IPS DF 6.9 (cell line): ENCODE measurements around the gene NID2.

Experiments used
- DNase-seq: peaks from one replicate; pipeline ENCODE4 v3.0.0-alpha.2; 2013; ENCODE audit warnings: low read depth, low spot score
- H3K27ac ChIP-seq: one replicate; pipeline ENCODE4 v1.5.1; 2013; ENCODE audit warnings: low read length, control low read depth
- H3K27me3 ChIP-seq: 2 replicates; pipeline ENCODE4 v1.6.1; 2013; ENCODE audit warnings: mild to moderate bottlenecking, low read length; ENCODE audit not compliant: control insufficient read depth, insufficient read depth
- H3K36me3 ChIP-seq: 2 replicates; pipeline ENCODE4 v1.6.1; 2013; ENCODE audit warnings: low read length; ENCODE audit not compliant: control insufficient read depth, insufficient read depth
- H3K4me1 ChIP-seq: 2 replicates; pipeline ENCODE4 v1.6.1; 2013; ENCODE audit warnings: low read length; ENCODE audit not compliant: control insufficient read depth, insufficient read depth
- H3K4me3 ChIP-seq: 2 replicates; pipeline ENCODE4 v1.5.1; 2013; ENCODE audit warnings: mild to moderate bottlenecking, low read length
- H3K9me3 ChIP-seq: 2 replicates; pipeline ENCODE4 v1.6.1; 2013; ENCODE audit warnings: low read length, inconsistent platforms; ENCODE audit not compliant: control insufficient read depth, insufficient read depth
- WGBS: extraction: QIAGEN DNeasy Blood & Tissue Kit; methylation state at CpG from one replicate; pipeline ENCODE4 v1.1.7; 2013; ENCODE audit warnings: mixed read lengths, missing lambda C conversion rate; ENCODE audit not compliant: insufficient read length, insufficient coverage; 5-methylcytosine and 5-hydroxymethylcytosine counted together

NID2 gene

DNA sequence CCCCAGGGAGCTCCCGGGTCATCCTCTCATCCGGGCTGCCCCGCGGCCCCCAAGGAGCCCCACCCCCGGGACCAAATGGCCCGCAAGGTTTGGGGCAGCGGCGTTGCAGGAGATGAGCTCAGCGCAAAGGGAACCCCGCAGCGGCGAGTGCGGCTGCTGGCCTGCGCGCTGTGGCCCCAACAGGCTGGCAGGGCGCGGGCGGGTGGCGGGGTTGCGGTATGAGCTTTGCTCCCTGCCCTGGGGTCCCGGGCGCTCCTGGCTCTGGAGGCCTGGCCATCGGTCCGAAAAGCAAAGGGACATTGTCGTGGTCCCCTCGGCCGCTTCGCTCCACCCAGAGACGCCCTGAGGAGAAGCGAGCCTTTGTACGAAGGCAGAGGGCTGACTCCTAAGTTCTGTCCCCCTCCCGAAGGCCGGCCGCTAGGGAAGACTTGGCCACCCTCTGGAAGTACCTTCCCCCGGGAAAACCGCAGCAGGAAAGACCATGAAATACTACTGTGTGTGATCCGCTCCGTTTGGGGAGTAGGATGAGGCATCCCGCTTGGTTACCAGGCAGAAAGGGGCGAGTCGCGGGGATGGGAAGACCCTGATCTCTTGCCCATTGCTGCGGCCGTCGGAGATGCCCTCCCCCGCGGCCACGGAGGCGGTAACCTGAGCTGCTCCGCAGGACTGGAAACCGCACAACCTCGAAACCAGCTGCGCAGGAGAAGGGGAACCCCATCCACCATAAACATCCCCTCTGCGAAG lies 620 bp upstream of the NID2 start:
- no peaks in the 10 kb centered on the region for H3K4me1 ChIP-seq
- H3K27me3 ChIP-seq, result peaks cover 15% of the 10 kb centered on the region; the same call in 1 of the 2 replicates
- H3K4me3 ChIP-seq, result peak overlapping the region; percentile 84; the same call in 1 of the 2 replicates
- DNase-seq, result no peak
- H3K27ac ChIP-seq, result no peak overlapping the region
- H3K36me3 ChIP-seq, result no peaks in the 10 kb centered on the region
- WGBS, result no CpG with 5 or more reads among the region's 54 CpGs
- H3K9me3 ChIP-seq, result no peaks in the 10 kb centered on the region

DNA sequence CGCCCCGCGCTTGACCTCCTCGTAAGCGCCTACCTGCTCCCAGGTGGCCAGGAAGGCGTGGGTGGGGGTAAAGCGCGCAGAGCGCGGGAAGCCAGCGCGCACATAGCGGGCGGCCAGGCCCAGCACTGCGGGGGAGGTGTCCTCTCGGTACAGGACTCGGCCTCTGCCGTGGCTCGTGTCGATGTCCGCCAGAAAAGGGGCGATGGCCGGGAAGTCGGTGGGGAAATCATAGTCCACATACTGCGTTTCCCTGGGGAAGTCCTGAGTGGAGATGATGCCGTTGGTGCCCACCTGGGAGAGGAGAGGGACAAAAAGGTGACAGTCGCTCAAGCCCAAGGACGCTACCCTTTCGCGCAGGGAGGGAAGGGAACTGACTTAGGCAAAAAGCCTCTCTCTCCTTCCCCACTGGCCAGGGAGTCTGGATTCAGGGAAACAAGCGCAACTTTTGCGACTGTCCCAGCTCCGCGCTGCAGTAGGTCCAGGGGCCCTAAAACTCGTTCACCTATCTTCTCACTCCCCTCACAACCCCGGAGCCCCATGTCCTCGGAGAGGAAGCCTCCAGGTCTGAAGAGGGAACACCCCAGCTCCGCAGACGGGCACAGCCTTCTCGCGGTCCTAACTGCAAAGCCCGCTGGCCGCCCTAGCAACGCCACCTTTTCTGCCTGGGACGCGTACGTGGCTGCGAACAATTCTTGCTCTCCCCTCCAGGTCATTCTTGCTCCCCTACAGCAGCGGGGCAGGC lies 815 bp downstream of the NID2 start:
- no peak for DNase-seq
- Histone ChIP-seq H3K27ac (no peak overlapping the region), H3K27me3 (peaks cover 15% of the 10 kb centered on the region; the same call in 1 of the 2 replicates), H3K36me3 (no peaks in the 10 kb centered on the region), H3K4me3 (peak overlapping the region; percentile 84; the same call in 1 of the 2 replicates), H3K4me1 (0 out of 2 replicates have a peak, but pooled peaks cover 1% of the 10 kb centered on the region), H3K9me3 (no peaks in the 10 kb centered on the region)
- WGBS, result no CpG with 5 or more reads among the region's 49 CpGs

DNA sequence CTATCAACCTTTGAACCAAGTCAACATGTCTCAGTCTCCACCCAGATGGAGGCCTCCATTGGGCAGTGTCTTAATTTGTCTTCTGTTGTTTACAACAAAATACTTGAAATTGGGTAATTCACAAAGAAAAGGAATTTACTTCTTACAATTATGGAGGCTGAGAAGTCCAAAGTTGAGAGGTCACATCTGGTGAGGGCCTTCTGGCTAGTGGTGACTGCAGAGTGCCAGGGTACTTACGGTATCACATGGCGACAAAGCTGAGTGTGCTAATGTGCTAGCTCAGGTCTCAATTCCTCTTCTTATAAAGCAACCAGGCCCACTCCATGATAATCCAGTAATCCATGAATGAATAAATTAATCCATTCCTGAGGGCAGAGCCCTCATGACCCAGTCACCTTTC lies 4.7 kb downstream of the NID2 start:
- no peak overlapping the region for H3K27ac ChIP-seq
- H3K36me3 ChIP-seq, result no peaks in the 10 kb centered on the region
- WGBS, result no CpG with 5 or more reads among the region's 2 CpGs
- no peak overlapping the region for H3K4me3 ChIP-seq
- 0 out of 2 replicates have a peak, but pooled peaks cover 2% of the 10 kb centered on the region for H3K4me1 ChIP-seq
- DNase-seq, result no peak
- peaks cover 11% of the 10 kb centered on the region; the same call in 1 of the 2 replicates for H3K27me3 ChIP-seq
- H3K9me3 ChIP-seq, result no peaks in the 10 kb centered on the region

DNA sequence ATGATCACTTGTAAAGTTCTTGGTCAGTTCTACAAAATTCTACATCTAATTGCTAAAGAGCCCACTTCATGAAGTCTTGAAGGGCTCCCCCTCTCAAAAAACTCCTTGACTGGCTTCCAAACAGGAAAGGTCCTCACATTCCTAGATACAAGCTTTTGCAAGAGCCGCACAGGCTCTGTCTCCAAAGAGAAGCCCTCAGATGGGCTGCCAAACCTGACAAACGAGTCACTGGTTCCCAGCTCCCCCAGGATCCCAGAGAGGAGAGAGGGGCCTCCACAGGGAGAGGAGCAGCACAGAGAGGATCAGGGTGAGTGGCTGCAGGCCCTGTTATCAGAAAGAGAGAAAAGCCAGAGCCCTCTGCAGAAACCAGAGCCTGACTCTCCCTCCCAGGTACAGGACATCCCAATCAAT lies 5.8 kb downstream of the NID2 start:
- Histone ChIP-seq H3K36me3 (no peaks in the 10 kb centered on the region), H3K27me3 (peaks cover 9% of the 10 kb centered on the region; the same call in 1 of the 2 replicates), H3K9me3 (no peaks in the 10 kb centered on the region), H3K27ac (no peak overlapping the region), H3K4me1 (0 out of 2 replicates have a peak, but pooled peaks cover 2% of the 10 kb centered on the region), H3K4me3 (no peak overlapping the region)
- DNase-seq, result no peak
- no CpG with 5 or more reads among the region's 2 CpGs for WGBS

DNA sequence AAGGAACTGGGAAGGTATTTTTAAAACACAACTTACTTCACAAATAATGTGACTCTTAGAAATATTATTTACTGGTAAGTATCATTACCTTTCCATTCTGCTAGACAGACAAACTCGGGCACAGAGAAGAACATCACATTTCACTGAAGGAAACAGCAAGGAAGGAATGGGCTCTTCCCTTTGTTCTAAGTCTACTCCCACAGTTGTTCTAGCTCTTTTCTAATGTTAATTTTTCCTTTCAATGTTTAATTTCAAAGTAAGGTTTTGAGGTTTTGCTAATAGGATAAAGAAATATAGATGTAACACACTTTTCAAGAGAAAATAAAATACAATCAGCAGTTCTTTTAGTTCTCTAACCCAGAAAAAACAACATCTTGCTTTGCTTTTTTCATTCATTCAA lies 7.0 kb downstream of the NID2 start:
- no peaks in the 10 kb centered on the region for H3K36me3 ChIP-seq
- peaks cover 2% of the 10 kb centered on the region; the same call in 1 of the 2 replicates for H3K27me3 ChIP-seq
- DNase-seq, result no peak
- no peak overlapping the region for H3K4me3 ChIP-seq
- no peaks in the 10 kb centered on the region for H3K9me3 ChIP-seq
- WGBS, result no CpG with 5 or more reads among the region's 1 CpG
- H3K4me1 ChIP-seq, result 0 out of 2 replicates have a peak, but pooled peaks cover 2% of the 10 kb centered on the region
- H3K27ac ChIP-seq, result no peak overlapping the region

DNA sequence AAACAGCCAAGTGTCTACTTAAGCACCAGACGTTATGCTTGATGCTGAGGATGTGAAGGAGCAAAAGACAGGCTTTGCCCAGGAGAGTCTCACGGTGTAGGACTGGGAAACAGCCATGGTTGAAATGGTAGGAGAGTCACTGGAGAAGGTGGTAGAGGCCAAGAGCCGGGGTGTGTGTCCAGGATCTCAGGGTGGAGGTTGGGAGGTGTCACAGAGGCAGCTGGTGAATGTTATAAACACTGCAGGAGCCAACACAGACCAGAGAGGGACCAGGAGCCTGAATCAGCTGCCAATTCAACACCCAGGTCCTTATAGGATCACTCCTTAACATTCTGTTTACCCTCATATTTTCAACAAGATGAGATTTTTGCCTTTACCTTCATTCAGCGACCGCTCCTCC lies 7.5 kb downstream of the NID2 start:
- Histone ChIP-seq H3K27ac (no peak overlapping the region), H3K27me3 (no peaks in the 10 kb centered on the region; the same call in 1 of the 2 replicates), H3K9me3 (no peaks in the 10 kb centered on the region), H3K4me1 (0 out of 2 replicates have a peak, but pooled peaks cover 2% of the 10 kb centered on the region), H3K4me3 (no peak overlapping the region), H3K36me3 (no peaks in the 10 kb centered on the region)
- DNase-seq, result no peak
- no CpG with 5 or more reads among the region's 5 CpGs for WGBS

DNA sequence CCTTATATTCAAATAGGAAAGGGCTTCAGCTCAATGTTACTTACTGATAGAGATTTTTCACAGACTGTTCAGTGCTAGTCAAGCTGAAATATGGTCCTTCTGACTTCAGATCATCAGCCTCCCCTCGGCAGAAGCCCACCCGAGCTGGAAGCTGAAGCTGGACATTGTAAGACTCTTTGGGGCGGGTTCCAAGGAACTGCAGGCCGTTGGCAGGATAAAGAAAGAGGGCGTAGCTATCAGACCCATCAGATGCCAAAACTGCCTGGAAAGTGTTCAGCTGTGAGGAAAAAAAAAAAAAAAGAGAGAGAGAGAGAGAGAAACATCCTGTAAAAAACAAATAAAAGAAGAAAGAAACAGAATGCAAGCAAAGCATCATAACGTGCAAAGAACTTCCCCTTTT lies 8.8 kb downstream of the NID2 start:
- Histone ChIP-seq H3K27ac (no peak overlapping the region), H3K27me3 (no peaks in the 10 kb centered on the region), H3K4me1 (0 out of 2 replicates have a peak, but pooled peaks cover 2% of the 10 kb centered on the region), H3K4me3 (no peak overlapping the region), H3K9me3 (no peaks in the 10 kb centered on the region), H3K36me3 (no peaks in the 10 kb centered on the region)
- no CpG with 5 or more reads among the region's 6 CpGs for WGBS
- DNase-seq, result no peak

DNA sequence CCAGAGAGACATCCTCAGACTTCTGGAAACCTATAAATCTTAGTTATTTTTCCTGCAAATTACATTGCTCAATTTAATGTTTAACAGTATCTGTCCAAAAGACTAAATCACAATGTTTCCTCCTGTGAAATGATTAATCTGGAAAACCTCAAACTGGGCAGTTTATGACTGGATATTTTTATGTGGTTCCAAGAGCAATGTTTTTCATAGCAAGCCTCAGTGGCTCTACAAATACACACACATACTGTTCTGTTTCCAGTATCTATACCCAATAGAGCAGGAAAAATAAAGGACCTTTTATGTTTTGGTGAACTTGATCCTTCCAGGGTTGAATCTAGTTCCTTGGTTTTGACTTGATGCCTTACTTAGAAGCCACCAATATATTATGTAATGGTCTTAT lies 9.2 kb downstream of the NID2 start:
- Histone ChIP-seq H3K4me1 (0 out of 2 replicates have a peak, but pooled peaks cover 2% of the 10 kb centered on the region), H3K9me3 (no peaks in the 10 kb centered on the region), H3K4me3 (no peak overlapping the region), H3K36me3 (no peaks in the 10 kb centered on the region), H3K27me3 (no peaks in the 10 kb centered on the region), H3K27ac (no peak overlapping the region)
- no peak for DNase-seq

DNA sequence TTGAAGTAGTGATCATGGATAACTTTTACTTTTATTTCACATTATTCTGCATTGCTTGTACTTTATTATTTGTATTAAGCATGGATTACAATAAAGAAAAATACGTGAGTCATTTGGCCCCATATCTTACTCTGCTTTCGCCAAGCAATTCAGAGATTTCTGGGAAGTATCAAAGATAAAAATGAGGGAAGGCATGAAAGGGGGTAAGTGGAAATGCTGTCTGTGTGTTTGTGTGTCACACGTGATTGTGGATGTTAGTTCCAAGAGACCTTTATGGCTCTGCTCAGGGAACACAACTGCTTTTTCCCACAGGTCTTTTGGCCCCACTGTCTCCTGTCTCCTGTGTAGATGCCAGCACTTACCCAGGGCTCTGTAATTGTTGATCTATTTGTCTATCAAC lies 10.5 kb downstream of the NID2 start:
- WGBS, result no CpG with 5 or more reads among the region's 3 CpGs

DNA sequence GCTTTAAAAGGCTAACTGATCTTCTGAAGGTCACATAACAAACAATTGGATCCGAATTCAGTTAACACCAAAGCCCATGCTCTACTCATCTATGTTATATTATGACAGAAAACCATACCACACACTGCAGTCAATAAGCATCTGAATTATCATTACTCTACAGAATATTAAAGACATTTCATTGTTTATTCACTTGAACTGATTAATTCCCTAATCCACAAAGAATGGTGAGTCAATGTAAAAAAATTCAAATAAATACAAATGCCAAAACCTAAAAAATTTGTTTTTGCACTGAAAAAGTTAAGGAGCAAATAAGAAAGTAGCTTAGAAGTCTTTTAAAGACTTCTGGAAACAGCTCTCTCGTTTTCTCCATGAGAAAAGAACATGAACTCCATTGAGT lies 13.7 kb downstream of the NID2 start:
- Histone ChIP-seq H3K27me3 (no peaks in the 10 kb centered on the region), H3K27ac (no peak overlapping the region), H3K4me3 (no peak overlapping the region), H3K4me1 (no peaks in the 10 kb centered on the region), H3K9me3 (no peaks in the 10 kb centered on the region; the same call in 1 of the 2 replicates), H3K36me3 (no peaks in the 10 kb centered on the region)
- no peak for DNase-seq
- WGBS, result no CpG with 5 or more reads among the region's 2 CpGs

More for the DNA sequence above, 10.5 kb downstream of the NID2 start:
- no peak overlapping the region for H3K27ac ChIP-seq
- no peaks in the 10 kb centered on the region for H3K36me3 ChIP-seq
- no peaks in the 10 kb centered on the region for H3K9me3 ChIP-seq
- no peak for DNase-seq
- H3K4me3 ChIP-seq, result no peak overlapping the region
- 0 out of 2 replicates have a peak, but pooled peaks cover 2% of the 10 kb centered on the region for H3K4me1 ChIP-seq
- H3K27me3 ChIP-seq, result no peaks in the 10 kb centered on the region
